GM21737 (cell line): ENCODE results near the gene HACD3.
"Not testable (repeated sequence)": the region's sequence is repeated elsewhere in the genome, so short reads cannot be mapped to it uniquely, and the experiment has no call there.

ENCODE experiments used
- ATAC-seq: cut with Tn5 transposase; IDR thresholded peaks from one replicate; pipeline ENCODE4 v1.9.1; 2021; ENCODE audit warnings: mild to moderate bottlenecking, moderate library complexity; ENCODE audit not compliant: unreplicated experiment

Gene HACD3

DNA sequence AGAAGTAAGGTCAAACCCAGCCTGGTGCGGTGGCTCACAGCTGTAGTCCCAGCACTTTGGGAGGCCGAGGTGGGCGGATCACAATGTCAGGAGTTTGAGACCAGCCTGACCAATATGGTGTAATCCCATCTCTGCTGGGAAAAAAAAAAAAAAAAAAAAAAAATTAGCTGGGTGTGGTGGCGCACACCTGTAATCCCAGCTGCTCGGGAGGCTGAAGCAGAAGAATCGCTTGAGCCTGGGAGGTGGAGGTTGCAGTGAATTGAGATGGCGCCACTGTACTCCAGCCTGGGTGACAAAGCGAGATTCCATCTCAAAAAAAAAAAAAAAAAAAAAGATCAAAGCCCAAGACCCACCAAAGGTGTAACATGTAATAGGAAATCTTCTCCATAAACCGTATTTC lies 19.0 kb downstream of the HACD3 start:
- ATAC-seq, result not testable (repeated sequence)

DNA sequence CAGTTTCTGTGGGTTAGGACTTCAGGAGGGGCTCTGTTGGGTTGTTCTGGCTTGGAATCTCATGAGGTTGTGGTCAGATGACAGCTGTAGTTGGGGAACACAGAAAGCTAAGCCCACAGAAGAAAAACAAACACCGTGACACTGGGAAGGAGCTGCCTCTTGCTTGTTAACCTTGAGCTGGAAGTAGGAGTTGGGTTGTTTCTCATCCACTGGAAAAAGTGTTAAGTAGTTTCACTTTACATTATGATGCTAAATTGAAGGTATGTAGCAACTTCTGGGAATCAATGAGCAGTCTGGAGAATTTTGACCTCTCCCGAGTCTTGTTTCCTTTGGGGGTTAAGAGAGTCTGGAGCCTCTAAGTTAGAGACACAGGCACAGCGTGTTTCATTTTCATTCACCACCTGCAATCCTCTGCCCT lies 20.4 kb downstream of the HACD3 start:
- ATAC-seq, result no peak

GRCh38 chr15:65551183-65551582 lies 20.9 kb downstream of the HACD3 start:
- no peak for ATAC-seq

DNA sequence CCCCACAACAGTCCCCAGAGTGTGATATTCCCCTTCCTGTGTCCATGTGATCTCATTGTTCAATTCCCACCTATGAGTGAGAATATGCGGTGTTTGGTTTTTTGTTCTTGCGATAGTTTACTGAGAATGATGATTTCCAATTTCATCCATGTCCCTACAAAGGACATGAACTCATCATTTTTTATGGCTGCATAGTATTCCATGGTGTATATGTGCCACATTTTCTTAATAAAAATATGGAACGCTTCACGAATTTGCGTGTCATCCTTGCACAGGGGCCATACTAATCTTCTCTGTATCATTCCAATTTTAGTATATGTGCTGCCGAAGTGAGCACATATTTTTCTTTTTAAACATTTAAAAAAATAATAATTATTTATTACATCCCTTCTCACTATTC lies 22.6 kb downstream of the HACD3 start:
- ATAC-seq, result not testable (repeated sequence)

DNA sequence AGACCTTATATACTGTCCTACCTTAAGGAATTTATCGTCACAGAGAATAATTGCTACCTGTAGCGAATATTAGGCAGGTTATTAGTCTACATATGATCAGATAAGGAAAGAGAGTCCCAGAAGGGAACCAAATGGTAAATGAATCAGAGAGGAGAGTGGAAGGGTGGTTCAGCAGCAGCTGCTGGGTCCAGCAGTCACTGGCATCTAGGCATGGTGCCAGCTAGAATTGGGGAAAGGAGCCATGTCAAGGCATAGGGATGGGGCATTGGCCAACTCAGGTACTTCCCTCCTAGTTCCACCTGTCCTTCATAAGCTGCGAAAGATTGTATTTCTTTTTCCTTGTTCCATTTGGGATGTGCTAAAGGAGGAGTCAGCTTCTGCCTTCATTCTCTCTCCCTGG lies 23.4 kb downstream of the HACD3 start:
- ATAC-seq, result no peak

- ATAC-seq, result no peak
Measured at GRCh38 chr15:65556622-65557021, 26.4 kb downstream of the HACD3 start.

DNA sequence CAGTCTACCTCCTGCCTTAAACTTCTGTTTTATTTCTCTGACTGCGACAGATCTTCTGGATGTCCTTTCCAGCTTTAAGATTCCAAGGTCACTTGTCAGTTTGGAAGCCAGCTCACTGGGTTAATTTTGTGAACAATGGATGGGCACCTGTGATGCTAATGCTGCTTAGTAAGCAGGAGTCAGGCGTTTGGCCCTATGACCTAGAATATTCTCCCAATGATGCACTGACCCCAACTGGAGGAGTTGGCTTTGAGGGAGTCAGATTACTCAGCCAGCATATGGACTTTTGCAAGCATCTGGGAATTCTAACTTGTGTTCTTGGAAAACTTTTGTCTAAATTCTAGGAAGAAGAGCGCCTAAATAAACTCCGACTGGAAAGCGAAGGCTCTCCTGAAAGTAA lies 28.1 kb downstream of the HACD3 start:
- no peak for ATAC-seq

GRCh38 chr15:65558997-65559760 lies 28.9 kb downstream of the HACD3 start:
- no peak for ATAC-seq

- ATAC-seq, result no peak
Measured at GRCh38 chr15:65559941-65560340, 29.7 kb downstream of the HACD3 start.

- no peak for ATAC-seq
Measured at GRCh38 chr15:65561934-65562333, 31.7 kb downstream of the HACD3 start.

DNA sequence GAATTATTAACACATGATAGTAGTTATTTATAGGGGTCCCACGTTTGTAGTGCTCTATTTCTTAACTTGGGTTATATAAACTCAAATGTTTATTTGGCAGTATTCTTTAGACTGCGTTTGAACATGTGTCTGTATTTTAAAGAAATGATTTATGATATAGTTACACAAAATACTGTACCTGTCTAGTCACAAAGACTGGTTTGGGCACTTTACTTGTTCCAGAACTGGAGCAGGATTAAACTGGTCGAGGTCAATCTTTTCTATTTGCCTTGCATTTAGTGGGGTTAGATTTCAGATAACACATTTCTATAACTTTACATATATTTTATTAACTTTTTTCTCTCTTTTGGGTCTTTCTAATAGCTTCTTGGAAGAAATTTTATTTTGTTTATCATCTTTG lies 39.5 kb downstream of the HACD3 start:
- no peak for ATAC-seq

- no peak for ATAC-seq
Measured at GRCh38 chr15:65571971-65572370, 41.7 kb downstream of the HACD3 start.

DNA sequence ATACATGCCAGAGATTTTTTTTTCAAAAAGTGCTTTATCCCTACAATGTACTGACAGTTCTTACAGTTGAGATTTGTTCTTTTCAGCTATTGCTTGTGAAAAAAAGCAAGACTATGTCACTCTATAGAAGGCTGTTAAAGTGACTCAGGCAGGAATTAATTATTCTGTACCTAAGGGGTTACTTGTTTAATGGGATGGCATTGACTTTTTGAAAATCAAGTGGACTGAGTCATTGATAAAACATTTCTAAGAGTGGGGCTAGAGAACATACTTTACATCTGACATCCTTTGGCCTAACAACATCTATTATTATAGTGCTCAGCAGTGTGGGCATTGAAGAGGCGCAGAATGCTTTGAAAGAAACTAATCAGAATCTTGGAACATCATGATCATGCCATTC lies 46.4 kb downstream of the HACD3 start:
- ATAC-seq, result no peak

DNA sequence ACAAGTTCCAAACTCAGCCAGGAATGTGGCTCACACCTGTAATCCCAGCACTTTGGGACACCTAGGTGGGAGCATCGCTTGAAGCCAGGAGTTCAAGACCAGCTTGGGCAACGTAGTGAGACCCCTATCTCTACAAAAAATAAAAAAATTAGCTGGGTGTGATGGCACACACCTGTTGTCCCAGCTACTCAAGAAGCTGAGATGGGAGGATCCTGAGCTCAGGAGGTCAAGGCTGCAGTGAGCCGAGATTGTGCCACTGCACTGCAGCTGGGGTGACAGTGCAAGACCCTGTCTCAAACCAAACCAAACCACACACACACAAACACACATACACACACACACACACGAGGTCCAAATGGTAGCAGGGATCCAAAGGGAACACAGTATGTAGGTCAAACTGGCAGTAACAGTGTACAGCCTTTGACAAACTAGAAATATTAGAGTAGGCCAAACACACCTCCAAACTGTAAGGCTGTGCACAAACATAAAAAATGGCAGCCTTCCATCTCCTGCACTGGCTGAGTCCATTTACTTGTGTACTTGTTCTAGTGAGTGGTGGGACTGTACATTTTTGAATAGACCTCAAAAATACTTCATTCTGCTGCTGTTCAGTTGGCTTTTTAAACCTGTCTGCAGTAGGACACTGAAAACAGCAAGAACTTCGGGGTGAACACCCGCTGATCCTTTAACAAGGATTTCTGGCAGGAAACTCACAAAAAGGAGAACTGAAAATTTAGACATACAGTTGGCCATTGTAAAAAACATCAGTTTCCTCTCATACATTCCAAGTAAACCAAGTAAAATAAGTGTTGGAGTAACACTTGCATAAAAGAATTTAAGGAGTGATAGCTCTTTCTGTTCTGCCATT lies 47.1 kb downstream of the HACD3 start:
- no peak for ATAC-seq

DNA sequence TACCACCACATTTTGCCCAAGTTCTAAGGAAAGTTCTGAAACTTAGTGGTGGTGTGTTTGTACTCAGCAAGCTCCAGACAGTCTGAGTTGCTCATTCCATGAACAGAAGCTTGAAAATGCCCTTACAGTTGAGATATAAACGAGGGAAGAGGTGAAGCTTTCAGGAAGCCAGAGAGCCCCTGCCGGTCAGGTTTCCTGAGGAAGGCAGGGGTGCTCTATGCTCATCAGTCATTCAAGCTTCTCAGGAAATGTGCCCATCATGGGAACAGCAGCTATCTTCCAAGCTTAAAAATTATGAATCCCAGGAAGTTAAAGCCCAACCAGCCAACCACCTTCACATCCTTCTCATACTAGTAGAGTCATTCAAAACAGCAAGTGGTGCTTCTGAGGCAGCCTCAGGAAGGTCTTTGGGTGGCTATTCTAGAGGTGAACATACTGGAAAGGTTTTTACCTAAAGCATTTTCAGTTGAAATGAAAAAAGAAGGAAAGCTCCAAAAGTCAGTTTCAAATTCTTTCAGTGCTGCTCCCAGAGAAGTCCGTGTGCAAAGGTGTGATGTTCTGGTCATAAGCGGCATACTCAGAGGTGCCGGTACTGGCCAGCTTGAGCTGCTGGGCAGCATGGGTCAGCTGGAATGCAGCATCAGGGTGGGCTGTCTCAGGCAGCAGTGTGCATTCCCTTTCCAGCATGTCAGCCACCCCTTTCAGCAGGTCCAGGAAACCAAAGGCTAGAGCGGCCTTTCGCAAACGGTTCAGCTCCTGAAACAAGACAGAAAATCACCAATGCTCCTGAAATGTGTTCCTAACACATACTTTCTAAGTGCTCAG lies 48.9 kb downstream of the HACD3 start:
- ATAC-seq, result no peak

DNA sequence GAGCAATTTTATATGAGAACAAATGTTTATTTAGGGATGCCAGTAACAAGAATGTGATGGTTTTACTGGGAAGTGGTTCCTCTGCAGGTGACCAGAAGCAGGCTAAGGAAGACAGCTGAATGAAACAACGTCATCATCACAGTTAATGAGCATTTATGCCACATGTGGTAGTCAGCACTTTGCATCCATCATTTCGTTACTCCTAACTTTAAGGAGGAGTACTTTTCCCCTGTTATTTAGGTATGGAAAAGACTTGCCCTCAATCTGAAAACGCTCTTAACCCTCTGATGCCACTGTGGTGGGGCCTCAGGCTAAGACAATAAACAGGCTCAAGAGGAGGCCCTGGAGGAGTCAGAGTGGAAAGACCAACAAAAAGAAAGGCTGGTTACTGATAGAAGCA lies 49.5 kb downstream of the HACD3 start:
- no peak for ATAC-seq

DNA sequence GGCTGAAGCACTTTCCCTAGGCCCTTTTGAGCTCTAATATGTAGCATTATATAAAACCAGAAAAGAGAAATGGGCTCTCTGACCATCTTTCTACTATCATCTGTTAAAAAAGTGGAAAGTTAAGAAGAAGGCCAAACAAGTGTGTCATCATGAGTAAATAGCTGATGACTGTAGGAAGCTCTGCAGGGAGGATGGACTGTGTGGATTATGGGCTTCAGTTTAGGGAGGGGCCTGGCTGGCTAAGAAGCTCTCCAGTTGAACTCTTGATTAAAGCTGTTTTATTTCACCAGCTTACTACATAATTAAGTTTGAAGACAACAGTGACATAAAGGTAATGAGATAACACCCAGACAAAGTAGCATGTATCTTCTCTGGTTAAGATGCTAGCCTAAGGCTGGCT lies 50.0 kb downstream of the HACD3 start:
- ATAC-seq, result no peak

DNA sequence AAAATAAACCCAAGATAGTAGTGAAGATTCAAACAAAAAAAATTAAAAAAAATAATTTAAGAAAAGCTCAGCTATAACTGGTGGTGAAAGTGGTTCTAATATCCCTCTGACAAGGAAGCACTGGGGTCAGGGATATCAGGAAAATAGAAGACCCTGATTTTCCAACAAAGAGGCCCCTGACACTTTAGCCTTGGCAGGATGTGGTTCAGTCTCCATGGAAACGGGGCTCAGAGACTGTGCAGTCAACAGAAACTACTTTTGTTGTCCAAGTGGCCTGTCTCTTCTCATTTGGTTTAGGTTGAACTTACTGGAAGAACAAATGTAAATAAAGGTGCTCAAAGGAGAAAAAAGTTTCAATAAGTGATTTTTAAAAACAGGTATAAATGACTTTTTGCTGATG lies 53.4 kb downstream of the HACD3 start:
- ATAC-seq, result no peak

DNA sequence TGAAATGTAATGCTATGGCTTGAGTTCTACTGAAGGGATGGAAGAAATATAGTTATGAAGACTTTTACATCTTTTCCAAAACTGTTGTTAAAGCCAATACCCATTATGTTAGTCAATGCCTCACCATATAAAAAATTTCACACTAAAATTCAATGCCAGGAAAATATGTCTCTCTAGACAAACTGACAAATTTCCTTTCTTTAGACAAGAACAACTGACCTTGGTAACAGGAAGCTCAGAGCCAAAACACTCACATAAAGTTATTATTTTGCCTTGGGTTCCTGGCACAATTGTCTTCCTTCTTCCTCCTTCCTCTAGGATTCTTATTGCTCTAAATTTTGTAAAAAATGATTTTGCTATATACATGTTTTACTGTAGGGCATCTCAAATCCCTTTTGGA lies 54.0 kb downstream of the HACD3 start:
- no peak for ATAC-seq

- no peak for ATAC-seq
Measured at GRCh38 chr15:65587094-65587493, 56.8 kb downstream of the HACD3 start.

GRCh38 chr15:65595960-65596359 lies 65.7 kb downstream of the HACD3 start:
- ATAC-seq, result no peak
